C1 segment of cervical spinal cord (tissue), 14 donors: Measurements from ENCODE around the gene BMPER.

Experiments
- DNase-seq, 14 donors: peaks; one replicate each; lab custom pipeline; 2025; lab: John Stamatoyannopoulos, UW

Gene BMPER

GRCh38 chr7:33905389-33906032, at the start of gene BMPER:
Gene BMPER, plus strand, starts transcription at chr7:33905539. Its CDS starts 75 bp downstream, at chr7:33905614.
- DNase-seq = peak in 4 of 14 donors; percentile 13 to 65 (median 37)

- DNase-seq = no peak
Measured at GRCh38 chr7:33861947-33862346, 43.4 kb upstream of the BMPER start.

- DNase-seq = peak in 6 of 14 donors; percentile 8 to 46 (median 10)
Measured at GRCh38 chr7:33862946-33863814, 42.2 kb upstream of the BMPER start.

- no peak for DNase-seq
Measured at GRCh38 chr7:33868166-33868565, 37.2 kb upstream of the BMPER start.

GRCh38 chr7:33869176-33869575, 36.2 kb upstream of the BMPER start:
- DNase-seq = no peak

- DNase-seq = no peak
Measured at GRCh38 chr7:33870120-33870519, 35.2 kb upstream of the BMPER start.

- no peak for DNase-seq
Measured at GRCh38 chr7:33872870-33873269, 32.5 kb upstream of the BMPER start.

GRCh38 chr7:33873518-33873917, 31.8 kb upstream of the BMPER start:
- DNase-seq = no peak

GRCh38 chr7:33873981-33874750, 31.2 kb upstream of the BMPER start:
- DNase-seq = no peak

- DNase-seq = no peak
Measured at GRCh38 chr7:33874943-33875342, 30.4 kb upstream of the BMPER start.

GRCh38 chr7:33876596-33877274, 28.6 kb upstream of the BMPER start:
- DNase-seq = no peak

GRCh38 chr7:33880787-33881186, 24.6 kb upstream of the BMPER start:
- no peak for DNase-seq

- DNase-seq = no peak
Measured at GRCh38 chr7:33881316-33881715, 24.0 kb upstream of the BMPER start.

- DNase-seq = no peak
Measured at GRCh38 chr7:33882040-33882837, 23.1 kb upstream of the BMPER start.

- no peak for DNase-seq
Measured at GRCh38 chr7:33882950-33883670, 22.2 kb upstream of the BMPER start.

- no peak for DNase-seq
Measured at GRCh38 chr7:33883671-33883965, 21.7 kb upstream of the BMPER start.

- no peak for DNase-seq
Measured at GRCh38 chr7:33885290-33886148, 19.8 kb upstream of the BMPER start.

GRCh38 chr7:33886149-33886623, 19.2 kb upstream of the BMPER start:
- no peak for DNase-seq
